HEK293T (cell line): ENCODE results near the gene TREM2.

Experiments
- ELF4 ChIP-seq: fragments of 450-650 bp; IDR thresholded peaks from 2 replicates; pipeline ENCODE4 v1.6.1; 2017; ENCODE audit warnings: antibody characterized with exemption
- FOXA1 ChIP-seq: fragments of 450-650 bp; IDR thresholded peaks from 2 replicates; pipeline ENCODE4 v1.6.1; 2016; ENCODE audit warnings: mild to moderate bottlenecking
- FOXM1 ChIP-seq: fragments of 450-650 bp; IDR thresholded peaks from 2 replicates; pipeline ENCODE4 v1.6.1; 2017; ENCODE audit warnings: mild to moderate bottlenecking, borderline replicate concordance
- LEF1 ChIP-seq: fragments of 450-650 bp; IDR thresholded peaks from 2 replicates; pipeline ENCODE4 v1.6.1; 2017; ENCODE audit warnings: mild to moderate bottlenecking, borderline replicate concordance
- SP1 ChIP-seq: fragments of 450-650 bp; IDR thresholded peaks from 2 replicates; pipeline ENCODE4 v1.6.1; 2017
- SUZ12 ChIP-seq: fragments of 450-650 bp; IDR thresholded peaks from 2 replicates; pipeline ENCODE4 v1.6.1; 2016; ENCODE audit warnings: mild to moderate bottlenecking
- TARDBP ChIP-seq: fragments of 450-650 bp; IDR thresholded peaks from 2 replicates; pipeline ENCODE4 v1.6.1; 2016

GRCh38 chr6:41157323-41157722 lies 5.6 kb downstream of the TREM2 start:
- no peak for TF ChIP-seq SP1
- TF ChIP-seq SUZ12, result no peak
- TF ChIP-seq ELF4, result no peak
- TF ChIP-seq FOXA1, result no peak
- no peak for TF ChIP-seq TARDBP
- TF ChIP-seq FOXM1, result no peak
- no peak for TF ChIP-seq LEF1
